Activated T-cell treated with anti-CD3 and anti-CD28 coated beads, Interleukin-2, amount 50 U/mL, for 72 hours (primary cell): ENCODE data around the gene VRK2. TPM values are rescaled to one million over a fixed set of nuclear protein-coding genes. Genes with fewer than 3 reads are reported as not detected.

ENCODE experiments used
- ATAC-seq, 2 donors: fragments of 150-1000 bp; cut with Tn5 transposase; replicated peaks in 1 of 2; 2 replicates each; pipeline ENCODE4 v1.10.0; 2021; ENCODE audit warnings: moderate library complexity in 2 of 2, mild to moderate bottlenecking in 1 of 2
- DNase-seq, 2 donors: peaks; one replicate each; pipeline ENCODE4 v3.0.0; 2021 to 2022; ENCODE audit warnings: mixed read lengths in 1 of 2
- H3K27ac Mint-ChIP-seq: one replicate; pipeline ENCODE4 v1.8.0; 2022; ENCODE audit warnings: mild to moderate bottlenecking, moderate library complexity, mixed read lengths
- H3K27me3 Mint-ChIP-seq: one replicate; pipeline ENCODE4 v1.8.0; 2022; ENCODE audit warnings: low read depth, mixed read lengths
- H3K36me3 Mint-ChIP-seq, 2 donors: one replicate each; pipeline ENCODE4 v1.8.0; 2022; ENCODE audit warnings: mixed read lengths in 2 of 2, mild to moderate bottlenecking in 1 of 2; ENCODE audit not compliant: insufficient read depth in 2 of 2
- H3K4me1 Mint-ChIP-seq: one replicate; pipeline ENCODE4 v1.8.0; 2022; ENCODE audit warnings: low read depth, mixed read lengths
- H3K4me3 Mint-ChIP-seq, 2 donors: one replicate each; pipeline ENCODE4 v1.8.0; 2022; ENCODE audit warnings: mild to moderate bottlenecking in 2 of 2, mixed read lengths in 2 of 2, moderate library complexity in 2 of 2
- H3K9me3 Mint-ChIP-seq, 2 donors: one replicate each; pipeline ENCODE4 v1.8.0; 2022; ENCODE audit warnings: mixed read lengths in 2 of 2
- total RNA-seq, 2 donors: library from RNA; stranded (reverse); gene quantifications; one replicate each; pipeline ENCODE4 v1.2.3, GENCODE V29; 2022

VRK2 gene
- total RNA-seq, 2 donors from 2014 or later: 22.9 to 24.5 TPM

- no peaks in the 10 kb centered on the region for H3K9me3 Mint-ChIP-seq
- H3K4me3 Mint-ChIP-seq: peak overlapping the region; percentile 9 to 33
- peak overlapping the region; percentile 12 for H3K27ac Mint-ChIP-seq
- ATAC-seq (no peak), DNase-seq (peak in 1 of 2 donors; percentile 18)
- H3K36me3 Mint-ChIP-seq: peaks cover 0 to 6% of the 10 kb centered on the region in 2 donors
- H3K27me3 Mint-ChIP-seq: no peaks in the 10 kb centered on the region
- H3K4me1 Mint-ChIP-seq: peaks cover 43% of the 10 kb centered on the region
Observed at GRCh38 chr2:58042486-58042970, 4.1 kb upstream of the VRK2 start.

GRCh38 chr2:58044145-58044544, 2.5 kb upstream of the VRK2 start:
- Mint-ChIP-seq H3K4me1 (peaks cover 54% of the 10 kb centered on the region), H3K27ac (peak overlapping the region; percentile 23)
- no peak for DNase-seq

GRCh38 chr2:58045580-58046334, 849 bp upstream of the VRK2 start:
- DNase-seq: no peak
- no peaks in the 10 kb centered on the region for H3K27me3 Mint-ChIP-seq

More at GRCh38 chr2:58044145-58044544, 2.5 kb upstream of the VRK2 start:
- Mint-ChIP-seq H3K36me3 (peaks cover 0 to 6% of the 10 kb centered on the region in 2 donors), H3K4me3 (no peak overlapping the region), H3K9me3 (no peaks in the 10 kb centered on the region), H3K27me3 (no peaks in the 10 kb centered on the region)
- no peak for ATAC-seq

GRCh38 chr2:58046335-58046584, 346 bp upstream of the VRK2 start:
- H3K9me3 Mint-ChIP-seq: no peaks in the 10 kb centered on the region
- peaks cover 2 to 3% of the 10 kb centered on the region in 2 donors for H3K36me3 Mint-ChIP-seq
- peak overlapping the region; percentile 88 to 94 for H3K4me3 Mint-ChIP-seq
- H3K27me3 Mint-ChIP-seq: no peaks in the 10 kb centered on the region
- ATAC-seq (no peak), DNase-seq (no peak)
- H3K27ac Mint-ChIP-seq: peak overlapping the region; percentile 93
- peaks cover 54% of the 10 kb centered on the region for H3K4me1 Mint-ChIP-seq

More at GRCh38 chr2:58045580-58046334, 849 bp upstream of the VRK2 start:
- no peak for ATAC-seq
- Mint-ChIP-seq H3K27ac (peak overlapping the region; percentile 93), H3K9me3 (no peaks in the 10 kb centered on the region), H3K4me1 (peaks cover 54% of the 10 kb centered on the region), H3K4me3 (peak overlapping the region; percentile 88 to 94), H3K36me3 (peaks cover 2 to 3% of the 10 kb centered on the region in 2 donors)

- peak overlapping the region; percentile 93 for H3K27ac Mint-ChIP-seq
- ATAC-seq (no peak), DNase-seq (no peak)
- H3K4me1 Mint-ChIP-seq: peaks cover 51% of the 10 kb centered on the region
- peak overlapping the region; percentile 88 to 94 for H3K4me3 Mint-ChIP-seq
- no peaks in the 10 kb centered on the region for H3K9me3 Mint-ChIP-seq
- H3K36me3 Mint-ChIP-seq: peaks cover 3% of the 10 kb centered on the region in 2 donors
- no peaks in the 10 kb centered on the region for H3K27me3 Mint-ChIP-seq
Observed at GRCh38 chr2:58047373-58047935, 848 bp downstream of the VRK2 start.

- H3K4me1 Mint-ChIP-seq: peaks cover 46% of the 10 kb centered on the region
- peaks cover 3% of the 10 kb centered on the region in 2 donors for H3K36me3 Mint-ChIP-seq
- no peaks in the 10 kb centered on the region for H3K27me3 Mint-ChIP-seq
- DNase-seq: no peak
- H3K4me3 Mint-ChIP-seq: peak overlapping the region in 1 of 2 donors; percentile 94
- no peak for ATAC-seq
- H3K27ac Mint-ChIP-seq: peak overlapping the region; percentile 86
- H3K9me3 Mint-ChIP-seq: no peaks in the 10 kb centered on the region
Observed at GRCh38 chr2:58047961-58048360, 1.4 kb downstream of the VRK2 start.

- H3K36me3 Mint-ChIP-seq: peaks cover 0 to 3% of the 10 kb centered on the region in 2 donors
- ATAC-seq (no peak), DNase-seq (no peak)
- H3K4me1 Mint-ChIP-seq: peaks cover 24% of the 10 kb centered on the region
- H3K4me3 Mint-ChIP-seq: no peak overlapping the region
- peak overlapping the region; percentile 72 for H3K27ac Mint-ChIP-seq
- no peaks in the 10 kb centered on the region for H3K9me3 Mint-ChIP-seq
- no peaks in the 10 kb centered on the region for H3K27me3 Mint-ChIP-seq
Observed at GRCh38 chr2:58051445-58051844, 4.8 kb downstream of the VRK2 start.

GRCh38 chr2:58052978-58053377, 6.4 kb downstream of the VRK2 start:
- H3K4me3 Mint-ChIP-seq: no peak overlapping the region
- no peak overlapping the region for H3K27ac Mint-ChIP-seq
- H3K36me3 Mint-ChIP-seq: peaks cover 1 to 3% of the 10 kb centered on the region in 2 donors
- no peaks in the 10 kb centered on the region for H3K9me3 Mint-ChIP-seq
- DNase-seq: no peak
- no peak for ATAC-seq
- no peaks in the 10 kb centered on the region for H3K27me3 Mint-ChIP-seq
- peaks cover 18% of the 10 kb centered on the region for H3K4me1 Mint-ChIP-seq

- Mint-ChIP-seq H3K9me3 (no peaks in the 10 kb centered on the region), H3K27ac (no peak overlapping the region), H3K36me3 (peaks cover 3 to 4% of the 10 kb centered on the region in 2 donors), H3K27me3 (no peaks in the 10 kb centered on the region), H3K4me3 (no peak overlapping the region), H3K4me1 (peaks cover 9% of the 10 kb centered on the region)
- ATAC-seq (no peak), DNase-seq (no peak)
Observed at GRCh38 chr2:58054264-58054663, 7.7 kb downstream of the VRK2 start.

- ATAC-seq (no peak), DNase-seq (no peak)
- Mint-ChIP-seq H3K4me1 (peaks cover 6% of the 10 kb centered on the region), H3K27me3 (no peaks in the 10 kb centered on the region), H3K36me3 (peaks cover 1 to 4% of the 10 kb centered on the region in 2 donors), H3K27ac (no peak overlapping the region), H3K4me3 (no peak overlapping the region), H3K9me3 (no peaks in the 10 kb centered on the region)
Observed at GRCh38 chr2:58055033-58055786, 8.6 kb downstream of the VRK2 start.

- no peak for ATAC-seq
- Mint-ChIP-seq H3K9me3 (no peaks in the 10 kb centered on the region), H3K4me1 (peaks cover 6% of the 10 kb centered on the region), H3K4me3 (no peak overlapping the region), H3K27ac (no peak overlapping the region), H3K36me3 (peaks cover 1 to 4% of the 10 kb centered on the region in 2 donors), H3K27me3 (no peaks in the 10 kb centered on the region)
- no peak for DNase-seq
Observed at GRCh38 chr2:58056192-58056916, 9.7 kb downstream of the VRK2 start.

- peaks cover 0 to 4% of the 10 kb centered on the region in 2 donors for H3K36me3 Mint-ChIP-seq
- no peaks in the 10 kb centered on the region for H3K27me3 Mint-ChIP-seq
- H3K9me3 Mint-ChIP-seq: no peaks in the 10 kb centered on the region
- DNase-seq (no peak), ATAC-seq (no peak)
- H3K27ac Mint-ChIP-seq: no peak overlapping the region
- H3K4me1 Mint-ChIP-seq: peaks cover 11% of the 10 kb centered on the region
- no peak overlapping the region for H3K4me3 Mint-ChIP-seq
Observed at GRCh38 chr2:58057707-58058530, 11.3 kb downstream of the VRK2 start.
